DND-41 (cell line): ENCODE measurements around the gene TMEM184B.

Experiments
- EZH2 ChIP-seq: IDR thresholded peaks from 3 replicates; pipeline ENCODE4 v1.6.1; 2012; ENCODE audit warnings: borderline replicate concordance, low read depth, mild to moderate bottlenecking, moderate library complexity, low read length, inconsistent platforms; ENCODE audit not compliant: severe bottlenecking
- TF ChIP-seq, protein P1 (sequence below): IDR thresholded peaks from 2 replicates; pipeline ENCODE4 v1.5.1; 2012; ENCODE audit warnings: borderline replicate concordance, low read length, moderate library complexity, mild to moderate bottlenecking; ENCODE audit not compliant: poor library complexity, severe bottlenecking; ENCODE audit errors: extremely low read depth

DNA sequence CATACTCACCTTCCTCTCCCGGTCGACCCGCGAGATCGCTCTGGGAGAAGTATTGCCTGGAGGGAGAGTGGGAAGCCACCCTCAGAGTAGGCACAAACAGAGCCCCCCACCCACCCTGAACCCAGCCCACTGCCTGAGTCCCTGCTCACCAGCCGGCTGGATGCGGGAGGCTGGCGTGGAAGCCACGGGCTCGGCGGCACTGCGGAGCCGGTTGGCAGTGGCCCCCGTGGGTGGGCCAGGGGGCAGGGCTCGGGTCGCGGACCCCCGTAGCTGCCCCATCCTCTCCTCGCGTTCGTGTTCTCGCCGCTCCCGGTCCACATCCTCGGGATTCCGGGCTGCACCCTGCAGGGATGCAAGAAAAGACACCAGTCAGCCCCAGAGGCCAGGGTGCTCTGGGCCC is 21.4 kb upstream of the TMEM184B start:
- TF ChIP-seq, protein P1, sequence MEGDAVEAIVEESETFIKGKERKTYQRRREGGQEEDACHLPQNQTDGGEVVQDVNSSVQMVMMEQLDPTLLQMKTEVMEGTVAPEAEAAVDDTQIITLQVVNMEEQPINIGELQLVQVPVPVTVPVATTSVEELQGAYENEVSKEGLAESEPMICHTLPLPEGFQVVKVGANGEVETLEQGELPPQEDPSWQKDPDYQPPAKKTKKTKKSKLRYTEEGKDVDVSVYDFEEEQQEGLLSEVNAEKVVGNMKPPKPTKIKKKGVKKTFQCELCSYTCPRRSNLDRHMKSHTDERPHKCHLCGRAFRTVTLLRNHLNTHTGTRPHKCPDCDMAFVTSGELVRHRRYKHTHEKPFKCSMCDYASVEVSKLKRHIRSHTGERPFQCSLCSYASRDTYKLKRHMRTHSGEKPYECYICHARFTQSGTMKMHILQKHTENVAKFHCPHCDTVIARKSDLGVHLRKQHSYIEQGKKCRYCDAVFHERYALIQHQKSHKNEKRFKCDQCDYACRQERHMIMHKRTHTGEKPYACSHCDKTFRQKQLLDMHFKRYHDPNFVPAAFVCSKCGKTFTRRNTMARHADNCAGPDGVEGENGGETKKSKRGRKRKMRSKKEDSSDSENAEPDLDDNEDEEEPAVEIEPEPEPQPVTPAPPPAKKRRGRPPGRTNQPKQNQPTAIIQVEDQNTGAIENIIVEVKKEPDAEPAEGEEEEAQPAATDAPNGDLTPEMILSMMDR, result no peak
- TF ChIP-seq EZH2, result no peak
